ENCODE results near the gene LEKR1.

GRCh38 chr3:156898296-156898880 is 72.2 kb downstream of the LEKR1 start:
- TF ChIP-seq POLR2A (IDR thresholded peaks at IDR 0.05; ENCODE audit: low read length), result no peak
- TF ChIP-seq GATA1 (IDR thresholded peaks at IDR 0.05; ENCODE audit: low read depth, low read length), result no peak

All from erythroblast (primary cell).